ENCODE results near the gene MUC15.

MUC15 gene

GRCh38 chr11:26519469-26519868 is 52.6 kb downstream of the MUC15 start:
- H2BK120ac ChIP-seq (ENCODE audit: low read depth, low read length) = no peak overlapping the region
- no peak overlapping the region for H2AK5ac ChIP-seq (ENCODE audit: low read depth, low read length)
- WGBS, 2 donors (ENCODE audit: extremely low coverage in 2 of 2, insufficient read length in 2 of 2, insufficient replicate concordance in 1 of 2) = no CpG with 5 or more reads among the region's 2 CpGs

GRCh38 chr11:26512196-26512595 is 59.9 kb downstream of the MUC15 start:
- Histone ChIP-seq H3K4me2 (ENCODE audit: insufficient read depth, low read length, poor library complexity, severe bottlenecking) (no peak overlapping the region), H3K9ac (ENCODE audit: low read depth, low read length, poor library complexity) (no peak overlapping the region), H2BK15ac (ENCODE audit: low read length) (no peak overlapping the region), H3K4ac (ENCODE audit: low read length) (no peak overlapping the region), H3K4me1 (ENCODE audit: control insufficient read depth in 2 of 2, insufficient read depth in 1 of 2, low read depth in 1 of 2, low read length in 2 of 2) (no peaks in the 10 kb centered on the region), H3K27ac (replicated peaks; ENCODE audit: low read length) (no peak overlapping the region), H2AFZ (ENCODE audit: low read length) (no peak overlapping the region), H3K14ac (ENCODE audit: low read length) (no peak overlapping the region), H3K23ac (ENCODE audit: low read depth, low read length, poor library complexity) (no peak overlapping the region), H2BK5ac (ENCODE audit: low read length) (no peak overlapping the region), H3K36me3 (replicated peaks in 1 of 2; ENCODE audit: control insufficient read depth in 2 of 2, insufficient read depth in 2 of 2, low read length in 2 of 2) (no peaks in the 10 kb centered on the region), H3K9me3 (replicated peaks in 1 of 2; ENCODE audit: control insufficient read depth in 2 of 2, insufficient read depth in 1 of 2, low read depth in 1 of 2, low read length in 2 of 2) (no peaks in the 10 kb centered on the region), H2AK5ac (ENCODE audit: low read depth, low read length) (no peak overlapping the region), H2BK120ac (ENCODE audit: low read depth, low read length) (no peak overlapping the region), H4K91ac (ENCODE audit: low read depth, low read length, poor library complexity) (no peak overlapping the region), H3K18ac (ENCODE audit: low read length) (no peak overlapping the region), H4K8ac (ENCODE audit: low read depth, low read length) (no peak overlapping the region), H3K79me1 (ENCODE audit: low read depth, low read length) (no peaks in the 10 kb centered on the region), H3K4me3 (ENCODE audit: low read length in 2 of 2) (no peak overlapping the region), H2BK12ac (ENCODE audit: low read length) (no peak overlapping the region), H3K27me3 (ENCODE audit: control insufficient read depth in 3 of 3, insufficient read depth in 3 of 3, low read depth in 1 of 3, low read length in 3 of 3) (no peaks in the 10 kb centered on the region)
- WGBS, 2 donors (ENCODE audit: extremely low coverage in 2 of 2, insufficient read length in 2 of 2, insufficient replicate concordance in 1 of 2) = no CpG with 5 or more reads among the region's 2 CpGs
- DNase-seq (ENCODE audit: low spot score) = no peak

More at GRCh38 chr11:26519469-26519868, 52.6 kb downstream of the MUC15 start:
- no peak overlapping the region for H3K4ac ChIP-seq (ENCODE audit: low read length)
- H3K18ac ChIP-seq (ENCODE audit: low read length) = no peak overlapping the region
- H3K27me3 ChIP-seq (ENCODE audit: control insufficient read depth in 3 of 3, insufficient read depth in 3 of 3, low read depth in 1 of 3, low read length in 3 of 3) = no peaks in the 10 kb centered on the region
- H3K27ac ChIP-seq (replicated peaks; ENCODE audit: low read length) = no peak overlapping the region
- H3K4me2 ChIP-seq (ENCODE audit: insufficient read depth, low read length, poor library complexity, severe bottlenecking) = no peak overlapping the region
- no peaks in the 10 kb centered on the region for H3K9me3 ChIP-seq (replicated peaks in 1 of 2; ENCODE audit: control insufficient read depth in 2 of 2, insufficient read depth in 1 of 2, low read depth in 1 of 2, low read length in 2 of 2)
- H2BK15ac ChIP-seq (ENCODE audit: low read length) = no peak overlapping the region
- no peaks in the 10 kb centered on the region for H3K79me1 ChIP-seq (ENCODE audit: low read depth, low read length)
- H2BK5ac ChIP-seq (ENCODE audit: low read length) = no peak overlapping the region
- DNase-seq (ENCODE audit: low spot score) = no peak
- no peak overlapping the region for H3K9ac ChIP-seq (ENCODE audit: low read depth, low read length, poor library complexity)
- H3K4me1 ChIP-seq (ENCODE audit: control insufficient read depth in 2 of 2, insufficient read depth in 1 of 2, low read depth in 1 of 2, low read length in 2 of 2) = no peaks in the 10 kb centered on the region
- no peak overlapping the region for H3K4me3 ChIP-seq (ENCODE audit: low read length in 2 of 2)
- no peak overlapping the region for H4K91ac ChIP-seq (ENCODE audit: low read depth, low read length, poor library complexity)
- no peak overlapping the region for H3K14ac ChIP-seq (ENCODE audit: low read length)
- no peak overlapping the region for H4K8ac ChIP-seq (ENCODE audit: low read depth, low read length)
- no peak overlapping the region for H2BK12ac ChIP-seq (ENCODE audit: low read length)
- peak overlapping the region; percentile 47 for H2AFZ ChIP-seq (ENCODE audit: low read length)
- H3K23ac ChIP-seq (ENCODE audit: low read depth, low read length, poor library complexity) = no peak overlapping the region
- H3K36me3 ChIP-seq (replicated peaks in 1 of 2; ENCODE audit: control insufficient read depth in 2 of 2, insufficient read depth in 2 of 2, low read length in 2 of 2) = no peaks in the 10 kb centered on the region

GRCh38 chr11:26510756-26511155 is 61.3 kb downstream of the MUC15 start:
- Histone ChIP-seq H3K14ac (ENCODE audit: low read length) (no peak overlapping the region), H3K4ac (ENCODE audit: low read length) (no peak overlapping the region), H2BK12ac (ENCODE audit: low read length) (no peak overlapping the region), H2BK15ac (ENCODE audit: low read length) (no peak overlapping the region), H3K23ac (ENCODE audit: low read depth, low read length, poor library complexity) (no peak overlapping the region), H3K27me3 (ENCODE audit: control insufficient read depth in 3 of 3, insufficient read depth in 3 of 3, low read depth in 1 of 3, low read length in 3 of 3) (no peaks in the 10 kb centered on the region), H3K79me1 (ENCODE audit: low read depth, low read length) (no peaks in the 10 kb centered on the region), H2BK120ac (ENCODE audit: low read depth, low read length) (no peak overlapping the region), H3K9ac (ENCODE audit: low read depth, low read length, poor library complexity) (no peak overlapping the region), H2AFZ (ENCODE audit: low read length) (peak overlapping the region; percentile 8), H3K9me3 (replicated peaks in 1 of 2; ENCODE audit: control insufficient read depth in 2 of 2, insufficient read depth in 1 of 2, low read depth in 1 of 2, low read length in 2 of 2) (no peaks in the 10 kb centered on the region), H3K4me1 (ENCODE audit: control insufficient read depth in 2 of 2, insufficient read depth in 1 of 2, low read depth in 1 of 2, low read length in 2 of 2) (no peaks in the 10 kb centered on the region), H2AK5ac (ENCODE audit: low read depth, low read length) (no peak overlapping the region), H3K27ac (replicated peaks; ENCODE audit: low read length) (no peak overlapping the region), H3K18ac (ENCODE audit: low read length) (no peak overlapping the region), H3K4me2 (ENCODE audit: insufficient read depth, low read length, poor library complexity, severe bottlenecking) (no peak overlapping the region), H4K8ac (ENCODE audit: low read depth, low read length) (no peak overlapping the region), H4K91ac (ENCODE audit: low read depth, low read length, poor library complexity) (no peak overlapping the region), H3K36me3 (replicated peaks in 1 of 2; ENCODE audit: control insufficient read depth in 2 of 2, insufficient read depth in 2 of 2, low read length in 2 of 2) (no peaks in the 10 kb centered on the region), H3K4me3 (ENCODE audit: low read length in 2 of 2) (no peak overlapping the region), H2BK5ac (ENCODE audit: low read length) (no peak overlapping the region)
- WGBS, 2 donors (ENCODE audit: extremely low coverage in 2 of 2, insufficient read length in 2 of 2, insufficient replicate concordance in 1 of 2) = no CpG with 5 or more reads among the region's 2 CpGs
- DNase-seq (ENCODE audit: low spot score) = no peak

- Histone ChIP-seq H3K14ac (ENCODE audit: low read length) (no peak overlapping the region), H3K18ac (ENCODE audit: low read length) (no peak overlapping the region), H3K4me3 (ENCODE audit: low read length in 2 of 2) (no peak overlapping the region), H3K4me1 (ENCODE audit: control insufficient read depth in 2 of 2, insufficient read depth in 1 of 2, low read depth in 1 of 2, low read length in 2 of 2) (no peaks in the 10 kb centered on the region), H3K27me3 (ENCODE audit: control insufficient read depth in 3 of 3, insufficient read depth in 3 of 3, low read depth in 1 of 3, low read length in 3 of 3) (no peaks in the 10 kb centered on the region), H3K23ac (ENCODE audit: low read depth, low read length, poor library complexity) (no peak overlapping the region), H2AK5ac (ENCODE audit: low read depth, low read length) (no peak overlapping the region), H2BK120ac (ENCODE audit: low read depth, low read length) (no peak overlapping the region), H3K9ac (ENCODE audit: low read depth, low read length, poor library complexity) (no peak overlapping the region), H4K8ac (ENCODE audit: low read depth, low read length) (no peak overlapping the region), H4K91ac (ENCODE audit: low read depth, low read length, poor library complexity) (no peak overlapping the region), H2BK12ac (ENCODE audit: low read length) (no peak overlapping the region), H2AFZ (ENCODE audit: low read length) (no peak overlapping the region), H3K4ac (ENCODE audit: low read length) (no peak overlapping the region), H3K27ac (replicated peaks; ENCODE audit: low read length) (no peak overlapping the region), H3K9me3 (replicated peaks in 1 of 2; ENCODE audit: control insufficient read depth in 2 of 2, insufficient read depth in 1 of 2, low read depth in 1 of 2, low read length in 2 of 2) (no peaks in the 10 kb centered on the region), H3K4me2 (ENCODE audit: insufficient read depth, low read length, poor library complexity, severe bottlenecking) (no peak overlapping the region), H3K79me1 (ENCODE audit: low read depth, low read length) (no peaks in the 10 kb centered on the region), H2BK5ac (ENCODE audit: low read length) (no peak overlapping the region), H3K36me3 (replicated peaks in 1 of 2; ENCODE audit: control insufficient read depth in 2 of 2, insufficient read depth in 2 of 2, low read length in 2 of 2) (no peaks in the 10 kb centered on the region), H2BK15ac (ENCODE audit: low read length) (no peak overlapping the region)
- no peak for DNase-seq (ENCODE audit: low spot score)
- WGBS, 2 donors (ENCODE audit: extremely low coverage in 2 of 2, insufficient read length in 2 of 2, insufficient replicate concordance in 1 of 2) = no CpG with 5 or more reads among the region's 2 CpGs
Measured at GRCh38 chr11:26510164-26510563, 61.9 kb downstream of the MUC15 start.

Measured in neuronal stem cell (in vitro differentiated cells).